OCI-LY3 (cell line): ENCODE data around the gene PHLDB3.
"Not testable (repeated sequence)": the region's sequence is repeated elsewhere in the genome, so short reads cannot be mapped to it uniquely, and the experiment has no call there.

Source experiments
- H2AFZ ChIP-seq: fragments of 200-600, 300-600 bp; shearing (Covaris generic); 2 replicates; pipeline ENCODE4 v1.6.0; 2014; ENCODE audit warnings: antibody characterized with exemption, low read depth, low read length
- H3K27ac ChIP-seq: fragments of 200-600, 300-600 bp; sonication (generic); 2 replicates; pipeline ENCODE4 v1.5.1; 2014; ENCODE audit warnings: mild to moderate bottlenecking, low read length, moderate library complexity, mixed read lengths
- H3K27me3 ChIP-seq: fragments of 200-600, 300-600 bp; sonication (generic); 2 replicates; pipeline ENCODE4 v1.6.1; 2014; ENCODE audit warnings: low read depth, low read length, mixed read lengths
- H3K36me3 ChIP-seq: fragments of 200-600, 300-600 bp; sonication (generic); replicated peaks from 2 replicates; pipeline ENCODE3; 2014; ENCODE audit warnings: low read depth, low read length, mixed read lengths
- H3K4me1 ChIP-seq: fragments of 300-600, 200-600 bp; sonication (generic); 2 replicates; pipeline ENCODE4 v1.6.1; 2014; ENCODE audit warnings: low read length, mixed read lengths
- H3K4me2 ChIP-seq: fragments of 200-600, 300-600 bp; sonication (generic); 2 replicates; pipeline ENCODE4 v1.6.1; 2014; ENCODE audit warnings: low read length, mixed read lengths
- H3K4me3 ChIP-seq: fragments of 300-600, 200-600 bp; sonication (generic); 2 replicates; pipeline ENCODE4 v1.5.1; 2014; ENCODE audit warnings: antibody characterized with exemption, mild to moderate bottlenecking, low read length, moderate library complexity
- H3K79me2 ChIP-seq: fragments of 300-600, 200-600 bp; shearing (Covaris generic); 2 replicates; pipeline ENCODE4 v1.6.1; 2014; ENCODE audit warnings: mild to moderate bottlenecking, low read length, mixed read lengths
- H3K9ac ChIP-seq: fragments of 300-600, 200-600 bp; shearing (Covaris generic); 2 replicates; pipeline ENCODE4 v1.6.0; 2014; ENCODE audit warnings: mild to moderate bottlenecking, low read length, moderate library complexity
- H3K9me3 ChIP-seq: fragments of 200-600, 300-600 bp; shearing (Covaris generic); 2 replicates; pipeline ENCODE4 v1.6.1; 2014; ENCODE audit warnings: low read length, mixed read lengths; ENCODE audit not compliant: insufficient read depth
- H4K20me1 ChIP-seq: fragments of 200-600, 300-600 bp; sonication (generic); 2 replicates; pipeline ENCODE4 v1.6.1; 2016; ENCODE audit warnings: low read length, mixed read lengths; ENCODE audit not compliant: insufficient read depth
- EZH2phosphoT487 ChIP-seq: fragments of 200-600 bp; shearing (Covaris generic); IDR thresholded peaks from 2 replicates; pipeline ENCODE4 v1.6.1; 2018; ENCODE audit warnings: antibody characterized with exemption, mixed run types, low read depth
- TF ChIP-seq, protein P1 (sequence below): fragments of 200-600, 300-600 bp; sonication (generic); IDR thresholded peaks from 2 replicates; pipeline ENCODE4 v1.5.1; 2014; ENCODE audit warnings: antibody characterized with exemption, low read length, low read depth

Gene PHLDB3

GRCh38 chr19:43444531-43445287, 59.8 kb downstream of the PHLDB3 start:
- Histone ChIP-seq H3K27me3 (peaks cover 5% of the 10 kb centered on the region; the same call in 1 of the 2 replicates), H3K9ac (no peak overlapping the region), H3K4me1 (no peaks in the 10 kb centered on the region; the same call in 1 of the 2 replicates), H3K79me2 (no peaks in the 10 kb centered on the region), H3K27ac (no peak overlapping the region), H2AFZ (no peak overlapping the region), H4K20me1 (no peaks in the 10 kb centered on the region), H3K9me3 (no peaks in the 10 kb centered on the region), H3K4me2 (no peak overlapping the region), H3K4me3 (no peak overlapping the region), H3K36me3 (no peaks in the 10 kb centered on the region)
- TF ChIP-seq, protein P1, sequence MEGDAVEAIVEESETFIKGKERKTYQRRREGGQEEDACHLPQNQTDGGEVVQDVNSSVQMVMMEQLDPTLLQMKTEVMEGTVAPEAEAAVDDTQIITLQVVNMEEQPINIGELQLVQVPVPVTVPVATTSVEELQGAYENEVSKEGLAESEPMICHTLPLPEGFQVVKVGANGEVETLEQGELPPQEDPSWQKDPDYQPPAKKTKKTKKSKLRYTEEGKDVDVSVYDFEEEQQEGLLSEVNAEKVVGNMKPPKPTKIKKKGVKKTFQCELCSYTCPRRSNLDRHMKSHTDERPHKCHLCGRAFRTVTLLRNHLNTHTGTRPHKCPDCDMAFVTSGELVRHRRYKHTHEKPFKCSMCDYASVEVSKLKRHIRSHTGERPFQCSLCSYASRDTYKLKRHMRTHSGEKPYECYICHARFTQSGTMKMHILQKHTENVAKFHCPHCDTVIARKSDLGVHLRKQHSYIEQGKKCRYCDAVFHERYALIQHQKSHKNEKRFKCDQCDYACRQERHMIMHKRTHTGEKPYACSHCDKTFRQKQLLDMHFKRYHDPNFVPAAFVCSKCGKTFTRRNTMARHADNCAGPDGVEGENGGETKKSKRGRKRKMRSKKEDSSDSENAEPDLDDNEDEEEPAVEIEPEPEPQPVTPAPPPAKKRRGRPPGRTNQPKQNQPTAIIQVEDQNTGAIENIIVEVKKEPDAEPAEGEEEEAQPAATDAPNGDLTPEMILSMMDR, result no peak
- TF ChIP-seq EZH2phosphoT487, result no peak

DNA sequence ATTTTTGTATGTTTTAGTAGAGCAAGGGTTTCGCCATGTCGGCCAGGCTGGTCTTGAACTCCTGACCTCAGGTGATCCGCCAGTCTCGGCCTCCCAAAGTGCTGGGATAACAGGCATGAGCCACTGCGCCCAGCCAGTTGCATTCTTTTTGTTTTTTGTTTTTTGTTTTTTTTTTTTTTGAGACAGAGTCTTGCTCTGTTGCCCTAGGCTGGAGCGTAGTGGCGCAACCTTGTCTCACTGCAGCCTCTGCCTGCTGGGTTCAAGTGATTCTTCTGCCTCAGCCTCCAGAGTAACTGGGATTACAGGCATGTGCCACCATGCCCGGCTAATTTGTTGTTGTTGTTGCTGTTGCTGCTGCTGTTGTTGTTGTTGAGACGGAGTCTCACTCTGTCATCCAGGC, 60.5 kb downstream of the PHLDB3 start:
- H3K27me3 ChIP-seq, H3K4me1 ChIP-seq, H3K36me3 ChIP-seq, H3K79me2 ChIP-seq, H4K20me1 ChIP-seq, H3K9ac ChIP-seq, H3K4me2 ChIP-seq, H3K9me3 ChIP-seq, H3K4me3 ChIP-seq, H2AFZ ChIP-seq, H3K27ac ChIP-seq: not testable (repeated sequence)

- H3K79me2 ChIP-seq, result no peaks in the 10 kb centered on the region
- no peak overlapping the region for H2AFZ ChIP-seq
Measured at GRCh38 chr19:43441716-43442115, 62.8 kb downstream of the PHLDB3 start.

DNA sequence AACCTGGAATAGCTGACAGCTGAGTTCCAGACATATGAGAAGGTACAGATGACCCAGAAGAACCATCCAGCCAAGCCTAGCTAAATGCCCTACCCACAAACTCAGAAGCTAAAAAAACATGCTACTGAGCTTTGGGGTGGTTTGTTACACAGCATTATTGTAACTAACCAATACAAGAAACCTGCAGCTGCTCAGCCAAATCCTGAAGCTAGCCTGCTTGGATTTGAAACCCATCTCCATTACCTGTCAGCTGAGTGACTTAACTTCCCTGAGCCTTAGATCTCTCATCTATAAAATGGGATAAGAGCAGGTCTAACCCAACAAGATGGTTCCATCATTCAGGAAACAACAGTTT, 64.9 kb downstream of the PHLDB3 start:
- no peak overlapping the region for H3K4me3 ChIP-seq
- no peak for TF ChIP-seq EZH2phosphoT487
- H3K9me3 ChIP-seq, result no peaks in the 10 kb centered on the region
- H3K27me3 ChIP-seq, result peaks cover 18% of the 10 kb centered on the region
- no peak overlapping the region for H3K4me2 ChIP-seq
- H3K27ac ChIP-seq, result no peak overlapping the region
- H2AFZ ChIP-seq, result no peak overlapping the region
- no peaks in the 10 kb centered on the region for H3K36me3 ChIP-seq
- no peaks in the 10 kb centered on the region for H3K4me1 ChIP-seq
- no peaks in the 10 kb centered on the region for H3K79me2 ChIP-seq
- no peak overlapping the region for H3K9ac ChIP-seq
- H4K20me1 ChIP-seq, result no peaks in the 10 kb centered on the region

More at GRCh38 chr19:43441716-43442115, 62.8 kb downstream of the PHLDB3 start:
- Histone ChIP-seq H4K20me1 (no peaks in the 10 kb centered on the region), H3K9ac (no peak overlapping the region), H3K36me3 (no peaks in the 10 kb centered on the region), H3K9me3 (no peaks in the 10 kb centered on the region), H3K4me3 (no peak overlapping the region), H3K27ac (no peak overlapping the region), H3K4me1 (no peaks in the 10 kb centered on the region), H3K27me3 (peaks cover 8% of the 10 kb centered on the region; the same call in 1 of the 2 replicates), H3K4me2 (no peak overlapping the region)
- no peak for TF ChIP-seq EZH2phosphoT487
- TF ChIP-seq, protein P1, result no peak

GRCh38 chr19:43439032-43439708, 65.4 kb downstream of the PHLDB3 start:
- Histone ChIP-seq H3K4me1 (no peaks in the 10 kb centered on the region), H3K36me3 (no peaks in the 10 kb centered on the region), H3K79me2 (no peaks in the 10 kb centered on the region), H3K9me3 (no peaks in the 10 kb centered on the region), H2AFZ (no peak overlapping the region), H3K4me2 (no peak overlapping the region), H3K27ac (no peak overlapping the region), H3K9ac (no peak overlapping the region), H3K27me3 (peaks cover 22% of the 10 kb centered on the region), H4K20me1 (no peaks in the 10 kb centered on the region), H3K4me3 (no peak overlapping the region)
- TF ChIP-seq EZH2phosphoT487, result no peak
- TF ChIP-seq, protein P1, result no peak
